ENCODE results near the gene ZDHHC7. TPM values are rescaled to one million over a fixed set of nuclear protein-coding genes. Genes with fewer than 3 reads are reported as not detected.

The ZDHHC7 gene
- total and polyA plus RNA-seq, 11 donors: 12.0 to 66.7 (median 43.9) TPM

DNA sequence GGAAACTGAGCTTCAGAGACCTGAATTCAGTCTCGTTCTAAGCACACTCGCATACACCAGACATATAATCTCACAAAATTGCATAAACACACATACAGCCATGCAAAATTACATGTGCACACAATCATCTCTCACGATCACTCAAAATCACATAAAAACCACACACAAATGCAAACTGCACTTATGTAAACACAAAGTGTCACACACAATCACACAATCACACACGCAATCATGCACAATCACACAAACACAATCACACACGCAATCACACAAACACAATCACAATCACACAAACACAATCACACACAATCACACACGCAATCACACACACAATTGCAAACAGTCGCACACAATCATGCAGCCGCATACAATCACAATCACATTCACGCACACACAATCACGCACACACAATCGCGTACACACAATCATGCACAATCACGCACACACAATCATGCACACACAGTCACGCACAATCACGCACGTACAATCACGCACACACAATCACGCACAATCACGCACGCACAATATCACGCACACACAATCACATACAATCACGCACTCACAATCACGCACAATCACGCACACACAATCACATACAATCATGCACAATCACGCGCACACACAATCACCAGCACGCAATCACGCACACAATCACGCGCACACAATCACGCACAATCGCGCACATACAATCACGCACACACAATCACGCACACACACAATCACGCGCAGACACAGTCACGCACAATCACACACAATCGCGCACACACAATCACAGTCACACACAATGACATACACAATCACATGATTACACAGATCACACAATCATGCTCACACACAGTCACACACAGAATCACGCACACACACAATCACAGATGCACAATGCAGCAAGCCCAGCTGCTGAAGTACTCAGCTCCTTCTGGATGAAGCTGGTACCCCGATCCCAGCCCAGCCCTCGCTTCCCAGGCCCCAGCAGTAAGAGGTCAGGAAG is 45.6 kb downstream of the ZDHHC7 start:
- Histone ChIP-seq H3K36me3 (no peaks in the 10 kb centered on the region), H3K4me1 (peaks cover 0 to 6% (median under 1%) of the 10 kb centered on the region in 12 donors), H3K4me3 (no peak overlapping the region), H3K9me3 (no peaks in the 10 kb centered on the region), H3K27ac (no peak overlapping the region), H3K27me3 (no peaks in the 10 kb centered on the region)
- 86 to 92% (median 89%) methylated on average over 43 of the region's 43 CpGs for WGBS, 4 donors
- ATAC-seq: no peak
- TF ChIP-seq POLR2A (IDR thresholded peaks at IDR 0.05): no peak
- TF ChIP-seq CTCF (IDR thresholded peaks at IDR 0.05): no peak
- DNase-seq: no peak
- intact Hi-C loops (cut with DNase I): loop anchor here in 2 of 10 donors (5.0 to 10.0 kb wide), 4 partner anchors 38 to 451 kb away; no protein-coding TSS in a partner anchor

DNA sequence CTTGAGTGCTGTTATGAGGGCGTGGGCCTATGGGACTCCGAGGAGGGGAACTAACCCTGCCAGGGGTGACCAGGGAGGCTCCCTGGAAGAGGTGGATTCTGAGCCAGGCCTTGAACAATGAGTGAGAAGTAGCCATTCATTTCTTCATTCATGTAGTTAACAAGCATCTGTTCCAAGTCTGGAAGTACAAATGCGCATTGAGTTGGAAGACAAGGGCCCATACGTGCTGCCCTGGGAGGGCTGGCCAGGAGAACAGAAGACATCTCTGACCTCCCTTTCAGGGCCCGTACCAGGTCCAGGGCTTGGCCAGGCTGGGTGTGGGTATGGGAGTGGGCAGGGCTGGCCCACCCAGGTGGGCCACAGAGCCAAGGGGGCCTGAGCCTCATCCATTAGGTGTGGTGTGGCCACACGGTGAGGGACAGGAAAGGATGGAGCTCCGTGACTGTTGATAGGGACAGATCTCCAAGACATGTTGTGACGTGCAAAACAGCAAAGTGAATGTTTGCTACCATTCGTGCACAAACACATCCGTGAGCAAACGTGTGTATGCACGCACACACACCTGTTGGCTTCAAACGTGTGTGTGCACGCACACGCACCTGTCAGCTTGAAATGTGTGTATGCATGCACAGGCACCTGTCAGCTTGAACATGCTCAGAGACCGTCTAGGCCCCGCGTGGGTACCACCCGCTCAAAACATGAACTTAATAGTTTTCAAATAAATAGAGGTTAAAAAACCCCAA is 46.8 kb downstream of the ZDHHC7 start:
- no peaks in the 10 kb centered on the region for H3K4me1 ChIP-seq
- H3K4me3 ChIP-seq: no peak overlapping the region
- H3K27ac ChIP-seq: no peak overlapping the region
- H3K9me3 ChIP-seq: no peaks in the 10 kb centered on the region
- no peaks in the 10 kb centered on the region for H3K27me3 ChIP-seq
- no peak for DNase-seq
- ATAC-seq: peak in 1 of 4 donors; percentile 15
- intact Hi-C loops (cut with DNase I): loop anchor here in 2 of 10 donors (5.0 to 10.0 kb wide), 4 partner anchors 37 to 450 kb away; no protein-coding TSS in a partner anchor
- no peaks in the 10 kb centered on the region for H3K36me3 ChIP-seq
- WGBS, 4 donors: 92 to 94% (median 93%) methylated on average over 18 to 19 of the region's 19 CpGs
- no peak for TF ChIP-seq POLR2A (IDR thresholded peaks at IDR 0.05)
- no peak for TF ChIP-seq CTCF (IDR thresholded peaks at IDR 0.05)

- H3K36me3 ChIP-seq: no peaks in the 10 kb centered on the region
- intact Hi-C loops (cut with DNase I): loop anchor here in 2 of 10 donors (10.0 kb wide), 2 partner anchors 438 to 448 kb away; no protein-coding TSS in a partner anchor
- no peak overlapping the region for H3K27ac ChIP-seq
- no peak overlapping the region for H3K4me3 ChIP-seq
- H3K27me3 ChIP-seq: peaks cover 0 to 5% (median 0%) of the 10 kb centered on the region in 9 donors
- TF ChIP-seq POLR2A (IDR thresholded peaks at IDR 0.05): no peak
- no peak for TF ChIP-seq CTCF (IDR thresholded peaks at IDR 0.05)
- H3K9me3 ChIP-seq: no peaks in the 10 kb centered on the region
- WGBS, 4 donors: 68 to 75% (median 70%) methylated on average over 8 of the region's 8 CpGs
- no peaks in the 10 kb centered on the region for H3K4me1 ChIP-seq
- DNase-seq (no peak), ATAC-seq (no peak)
Measured at GRCh38 chr16:84963066-84963465, 48.3 kb downstream of the ZDHHC7 start.

Data from heart left ventricle (tissue), 16 donors.